GM19023 (cell line): Measurements from ENCODE around the gene PFN4.

Experiments used
- ATAC-seq: cut with Tn5 transposase; IDR thresholded peaks from one replicate; pipeline ENCODE4 v1.9.1; 2021; ENCODE audit warnings: mild to moderate bottlenecking, moderate library complexity; ENCODE audit not compliant: unreplicated experiment

The PFN4 gene

GRCh38 chr2:24082787-24083566, 40.2 kb downstream of the PFN4 start:
- no peak for ATAC-seq

- ATAC-seq: no peak
Observed at GRCh38 chr2:24080701-24081100, 42.4 kb downstream of the PFN4 start.

GRCh38 chr2:24077879-24078278, 45.3 kb downstream of the PFN4 start:
- ATAC-seq: no peak

- ATAC-seq: no peak
Observed at GRCh38 chr2:24077535-24077877, 45.6 kb downstream of the PFN4 start.

GRCh38 chr2:24076849-24077534, 46.1 kb downstream of the PFN4 start:
- peak; percentile 3 for ATAC-seq

GRCh38 chr2:24075915-24076848, 47.0 kb downstream of the PFN4 start, which contains the start of gene SF3B6:
SF3B6 (minus strand) TSS chr2:24076326; CDS start chr2:24076229, 97 bp downstream.
- peak; percentile 94 for ATAC-seq

- no peak for ATAC-seq
Observed at GRCh38 chr2:24075259-24075658, 47.9 kb downstream of the PFN4 start.

- no peak for ATAC-seq
Observed at GRCh38 chr2:24073816-24074215, 49.3 kb downstream of the PFN4 start.

GRCh38 chr2:24072259-24072658, 50.9 kb downstream of the PFN4 start:
- ATAC-seq: no peak

GRCh38 chr2:24065341-24065740, 57.8 kb downstream of the PFN4 start:
- no peak for ATAC-seq
